Activated B cell treated with CpG ODN at 0.5 μM for 24 hours (primary cell): ENCODE measurements around the gene RAD51C. TPM values are rescaled to one million over a fixed set of nuclear protein-coding genes. Genes with fewer than 3 reads are reported as not detected.

Experiments
- ATAC-seq: fragments of 200-7000 bp; cut with Tn5 transposase; one replicate; pipeline ENCODE4 v1.10.0; 2021; ENCODE audit warnings: low read depth, mild to moderate bottlenecking, moderate library complexity
- CTCF ChIA-PET: fragments of 350-600 bp; sonication (Branson Sonifier 250); formaldehyde crosslinking; loops from one replicate; lab custom pipeline; 2021; ENCODE audit warnings: antibody characterized with exemption; lab: Charles Lee
- POLR2A ChIA-PET: fragments of 350-600 bp; sonication (Branson Sonifier 250); formaldehyde crosslinking; loops from one replicate; lab custom pipeline; 2021; ENCODE audit warnings: antibody characterized with exemption; lab: Charles Lee
- DNase-seq: peaks from one replicate; pipeline ENCODE4 v3.0.0; 2022
- H3K27ac Mint-ChIP-seq: one replicate; pipeline ENCODE4 v1.8.0; 2020; ENCODE audit warnings: mixed read lengths
- H3K27me3 Mint-ChIP-seq: one replicate; pipeline ENCODE4 v1.8.0; 2021; ENCODE audit warnings: mixed read lengths
- H3K36me3 Mint-ChIP-seq: one replicate; pipeline ENCODE4 v1.8.0; 2021; ENCODE audit warnings: low read depth, mixed read lengths
- H3K4me1 Mint-ChIP-seq: one replicate; pipeline ENCODE4 v1.8.0; 2021; ENCODE audit warnings: mixed read lengths
- H3K4me3 Mint-ChIP-seq: one replicate; pipeline ENCODE4 v1.8.0; 2020; ENCODE audit warnings: mild to moderate bottlenecking, mixed read lengths
- H3K9me3 Mint-ChIP-seq: one replicate; pipeline ENCODE4 v1.8.0; 2020; ENCODE audit warnings: mixed read lengths
- intact Hi-C: fragments of 100-400 bp; cut with micrococcal nuclease; formaldehyde crosslinking; loops from one replicate; pipeline ENCODE4 v1.15.1; 2024
- total RNA-seq: library from RNA; stranded (reverse); gene quantifications from 2 replicates; pipeline ENCODE4 v1.2.3, GENCODE V29; 2022
- TF ChIP-seq, protein P1 (sequence below): fragments of 200-600 bp; IDR thresholded peaks from one replicate; pipeline ENCODE4 v1.8.0; 2022; ENCODE audit warnings: antibody characterized with exemption, mild to moderate bottlenecking

Gene RAD51C
- total RNA-seq, 1 donor from 2014 or later = 36.8 TPM

DNA sequence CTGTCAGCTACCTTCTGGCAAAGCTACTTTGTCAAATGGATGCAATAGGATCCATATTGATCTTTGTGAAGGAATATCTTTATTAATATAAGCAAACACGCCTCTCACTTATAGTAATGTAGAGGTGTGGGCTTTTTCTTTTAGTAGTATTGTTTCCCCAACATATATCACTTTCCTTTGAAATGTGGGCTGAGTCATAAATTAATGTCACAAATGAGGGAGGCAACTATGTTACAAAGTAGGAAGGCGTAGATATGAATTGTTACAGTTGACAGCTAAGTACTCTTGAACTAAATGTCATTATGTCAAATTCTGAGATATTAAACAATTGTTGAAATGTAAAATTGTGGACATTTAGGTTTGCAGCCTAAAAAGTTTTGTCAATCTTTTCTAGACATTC is 60.6 kb downstream of the RAD51C start:
- intact Hi-C loops = loop anchor here (10.0 kb wide), 1 partner anchor 58 kb away; the partner anchor contains the start of genes RAD51C and TEX14
- TF ChIP-seq, protein P1, sequence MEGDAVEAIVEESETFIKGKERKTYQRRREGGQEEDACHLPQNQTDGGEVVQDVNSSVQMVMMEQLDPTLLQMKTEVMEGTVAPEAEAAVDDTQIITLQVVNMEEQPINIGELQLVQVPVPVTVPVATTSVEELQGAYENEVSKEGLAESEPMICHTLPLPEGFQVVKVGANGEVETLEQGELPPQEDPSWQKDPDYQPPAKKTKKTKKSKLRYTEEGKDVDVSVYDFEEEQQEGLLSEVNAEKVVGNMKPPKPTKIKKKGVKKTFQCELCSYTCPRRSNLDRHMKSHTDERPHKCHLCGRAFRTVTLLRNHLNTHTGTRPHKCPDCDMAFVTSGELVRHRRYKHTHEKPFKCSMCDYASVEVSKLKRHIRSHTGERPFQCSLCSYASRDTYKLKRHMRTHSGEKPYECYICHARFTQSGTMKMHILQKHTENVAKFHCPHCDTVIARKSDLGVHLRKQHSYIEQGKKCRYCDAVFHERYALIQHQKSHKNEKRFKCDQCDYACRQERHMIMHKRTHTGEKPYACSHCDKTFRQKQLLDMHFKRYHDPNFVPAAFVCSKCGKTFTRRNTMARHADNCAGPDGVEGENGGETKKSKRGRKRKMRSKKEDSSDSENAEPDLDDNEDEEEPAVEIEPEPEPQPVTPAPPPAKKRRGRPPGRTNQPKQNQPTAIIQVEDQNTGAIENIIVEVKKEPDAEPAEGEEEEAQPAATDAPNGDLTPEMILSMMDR = no peak
- no peaks in the 10 kb centered on the region for H3K9me3 Mint-ChIP-seq
- H3K36me3 Mint-ChIP-seq = no peaks in the 10 kb centered on the region
- no peak for DNase-seq
- ChIA-PET CTCF (no interaction called here), POLR2A (interaction anchor here (0.6 kb wide), 1 partner anchor 13 kb away, joined by 4 read pairs; no protein-coding TSS in a partner anchor)
- no peak for ATAC-seq
- peaks cover 17% of the 10 kb centered on the region for H3K4me1 Mint-ChIP-seq
- H3K27me3 Mint-ChIP-seq = peaks cover 17% of the 10 kb centered on the region
- no peak overlapping the region for H3K4me3 Mint-ChIP-seq
- H3K27ac Mint-ChIP-seq = no peak overlapping the region

DNA sequence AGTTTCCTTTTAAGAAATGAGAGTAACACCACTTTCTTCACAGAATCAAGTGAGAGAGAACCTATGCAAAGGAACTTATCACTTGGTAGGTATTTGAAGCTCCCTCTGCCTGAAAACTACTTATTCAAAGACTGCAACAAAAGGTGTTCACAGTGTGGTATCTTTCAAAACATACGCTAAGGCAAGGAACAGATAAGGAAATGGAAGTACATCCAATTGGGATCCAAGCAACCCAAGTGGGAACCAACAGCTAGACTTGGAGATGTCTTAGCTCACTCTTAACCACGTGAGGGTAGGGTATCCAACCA is 62.8 kb downstream of the RAD51C start:
- peak overlapping the region; percentile 70 for H3K4me3 Mint-ChIP-seq
- ChIA-PET CTCF (no interaction called here), POLR2A (interaction anchor here (0.9 kb wide), 1 partner anchor 63 kb away, joined by 10 read pairs; the partner anchor contains the start of genes RAD51C and TEX14)
- peaks cover 31% of the 10 kb centered on the region for H3K27me3 Mint-ChIP-seq
- TF ChIP-seq, protein P1 = no peak
- intact Hi-C loops = loop anchor here (10.0 kb wide), 1 partner anchor 60 kb away; the partner anchor contains the start of genes RAD51C and TEX14
- H3K36me3 Mint-ChIP-seq = no peaks in the 10 kb centered on the region
- no peaks in the 10 kb centered on the region for H3K9me3 Mint-ChIP-seq
- no peak for DNase-seq
- no peak for ATAC-seq
- H3K4me1 Mint-ChIP-seq = peaks cover 17% of the 10 kb centered on the region
- H3K27ac Mint-ChIP-seq = no peak overlapping the region

DNA sequence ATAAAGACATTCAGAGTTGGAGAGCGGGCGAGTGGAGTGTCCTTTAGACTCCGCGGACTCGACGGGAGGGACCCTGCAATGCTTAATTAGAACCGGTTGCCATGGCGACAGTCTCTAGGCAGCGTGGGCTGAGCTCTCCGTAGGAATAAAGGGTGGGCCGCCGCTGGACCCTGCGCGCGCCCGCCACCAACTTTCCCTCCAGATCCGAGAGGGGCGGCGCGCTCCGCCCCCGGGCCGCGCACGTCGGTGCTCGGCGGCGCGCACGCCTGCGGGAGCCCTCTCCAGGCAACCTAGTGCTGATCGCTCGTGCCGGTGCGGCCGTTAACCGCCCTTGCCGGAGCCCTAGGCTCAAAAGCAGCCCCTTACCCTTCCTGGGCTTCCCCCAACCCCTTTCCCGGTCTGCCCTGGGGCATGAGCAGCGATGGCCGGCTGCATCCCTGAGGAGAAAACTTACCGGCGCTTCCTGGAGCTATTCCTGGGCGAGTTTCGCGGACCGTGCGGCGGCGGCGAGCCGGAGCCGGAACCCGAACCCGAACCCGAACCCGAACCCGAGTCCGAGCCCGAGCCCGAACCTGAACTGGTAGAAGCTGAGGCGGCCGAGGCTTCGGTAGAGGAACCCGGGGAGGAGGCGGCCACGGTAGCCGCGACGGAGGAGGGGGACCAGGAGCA is 63.3 kb downstream of the RAD51C start, which contains the start of gene PPM1E:
Gene PPM1E, plus strand, starts transcription at position 278 of the 669 bp plus-strand sequence.
- CTCF ChIA-PET = no interaction called here
- Mint-ChIP-seq H3K4me3 (peak within 1 kb of the TSS; percentile 92), H3K4me1 (peaks cover 17% of the 10 kb centered on the region), H3K27me3 (peaks cover 36% of the 10 kb centered on the region), H3K9me3 (no peaks in the 10 kb centered on the region), H3K36me3 (no peaks in the 10 kb centered on the region), H3K27ac (no peak within 1 kb of the TSS)
- POLR2A ChIA-PET = interaction anchor here (0.6 to 0.9 kb wide), 2 partner anchors 63 to 1562 kb away, joined by 4 to 10 read pairs; partner anchors contain the start of genes RAD51C and TEX14
- DNase-seq = peak; percentile 56
- TF ChIP-seq, protein P1 = no peak
- intact Hi-C loops = loop anchor here (10.0 kb wide), 1 partner anchor 61 kb away; the partner anchor contains the start of genes RAD51C and TEX14
- peak; percentile 77 for ATAC-seq

DNA sequence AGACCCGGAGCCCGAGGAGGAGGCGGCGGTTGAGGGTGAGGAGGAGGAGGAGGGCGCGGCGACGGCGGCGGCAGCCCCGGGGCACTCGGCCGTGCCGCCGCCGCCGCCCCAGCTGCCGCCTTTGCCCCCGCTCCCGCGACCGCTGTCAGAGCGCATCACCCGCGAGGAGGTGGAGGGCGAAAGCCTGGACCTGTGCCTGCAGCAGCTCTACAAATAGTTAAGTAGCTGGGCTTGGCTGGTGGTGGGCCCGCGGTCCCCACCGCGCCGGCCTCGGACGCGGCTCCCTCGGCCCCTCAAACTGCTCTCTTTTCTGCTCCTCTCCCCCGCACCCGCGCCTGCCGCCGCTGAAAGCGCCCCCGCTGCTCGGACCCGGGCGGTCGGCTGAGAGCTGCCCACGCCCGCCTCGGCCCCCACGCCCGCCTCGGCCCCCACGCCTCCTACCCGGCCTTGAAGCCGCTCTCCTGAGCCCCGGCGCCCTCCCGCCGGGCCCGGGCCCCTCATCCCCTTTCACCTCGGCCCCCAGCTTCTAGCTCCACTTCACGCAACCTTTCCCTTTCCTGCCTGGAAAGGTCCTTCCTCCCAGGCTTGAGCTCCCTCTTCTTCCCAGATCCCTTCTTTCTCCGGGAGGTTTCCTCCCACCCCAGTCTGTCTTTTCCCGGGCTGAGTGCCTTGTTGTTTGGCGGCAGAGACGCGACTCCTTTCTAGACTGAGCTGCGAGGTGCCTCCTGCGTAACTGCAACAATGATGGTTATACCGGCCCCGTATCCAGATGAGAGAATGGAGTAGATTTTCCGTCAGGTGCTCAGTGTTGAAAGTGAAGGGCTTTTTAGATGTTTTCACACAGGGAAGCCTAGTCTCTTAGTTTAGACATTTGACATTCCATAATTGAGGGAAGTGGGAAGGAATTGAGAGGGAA is 64.1 kb downstream of the RAD51C start:
- ATAC-seq (peak; percentile 45), DNase-seq (peak; percentile 15)
- POLR2A ChIA-PET = interaction anchor here (0.6 to 0.9 kb wide), 3 partner anchors 239 to 1561 kb away, joined by 3 to 6 read pairs (median 4); no protein-coding TSS in a partner anchor
- TF ChIP-seq, protein P1 = no peak
- no peaks in the 10 kb centered on the region for H3K36me3 Mint-ChIP-seq
- H3K4me3 Mint-ChIP-seq = peak overlapping the region; percentile 92
- intact Hi-C loops = loop anchor here (10.0 kb wide), 1 partner anchor 62 kb away; the partner anchor contains the start of genes RAD51C and TEX14
- peaks cover 43% of the 10 kb centered on the region for H3K27me3 Mint-ChIP-seq
- CTCF ChIA-PET = no interaction called here
- no peaks in the 10 kb centered on the region for H3K9me3 Mint-ChIP-seq
- peaks cover 17% of the 10 kb centered on the region for H3K4me1 Mint-ChIP-seq
- H3K27ac Mint-ChIP-seq = no peak overlapping the region
